HUES6 (cell line): ENCODE measurements around the gene ACTR10.

ENCODE experiments used
- H3K27ac ChIP-seq: 2 replicates; pipeline ENCODE4 v1.7.0; 2013; ENCODE audit warnings: low read depth, mild to moderate bottlenecking, low read length, inconsistent platforms
- H3K27me3 ChIP-seq: 2 replicates; pipeline ENCODE4 v1.6.1; 2013; ENCODE audit warnings: low read length; ENCODE audit not compliant: control insufficient read depth, insufficient read depth
- H3K36me3 ChIP-seq: 2 replicates; pipeline ENCODE4 v1.6.1; 2013; ENCODE audit warnings: low read length; ENCODE audit not compliant: control insufficient read depth, insufficient read depth
- H3K4me1 ChIP-seq: 2 replicates; pipeline ENCODE4 v1.6.1; 2013; ENCODE audit warnings: low read length; ENCODE audit not compliant: control insufficient read depth, insufficient read depth
- H3K4me3 ChIP-seq: 2 replicates; pipeline ENCODE4 v1.5.1; 2013; ENCODE audit warnings: low read depth, low read length
- H3K9ac ChIP-seq: one replicate; pipeline ENCODE4 v1.6.1; 2013; ENCODE audit warnings: mild to moderate bottlenecking, low read length
- H3K9me3 ChIP-seq: 2 replicates; pipeline ENCODE4 v1.6.1; 2013; ENCODE audit warnings: low read depth, low read length; ENCODE audit not compliant: control insufficient read depth, insufficient read depth

The ACTR10 gene

GRCh38 chr14:58283730-58284129 is 83.8 kb downstream of the ACTR10 start:
- Histone ChIP-seq H3K9me3 (no peaks in the 10 kb centered on the region), H3K9ac (no peak overlapping the region), H3K4me1 (no peaks in the 10 kb centered on the region), H3K27me3 (no peaks in the 10 kb centered on the region), H3K36me3 (peaks cover 76% of the 10 kb centered on the region), H3K4me3 (no peak overlapping the region), H3K27ac (no peak overlapping the region)

GRCh38 chr14:58285132-58285531 is 85.2 kb downstream of the ACTR10 start:
- Histone ChIP-seq H3K4me3 (no peak overlapping the region), H3K36me3 (peaks cover 79% of the 10 kb centered on the region), H3K4me1 (no peaks in the 10 kb centered on the region), H3K27me3 (no peaks in the 10 kb centered on the region), H3K27ac (no peak overlapping the region), H3K9me3 (no peaks in the 10 kb centered on the region), H3K9ac (no peak overlapping the region)
